ENCODE measurements around the gene AMFR.

AMFR gene

DNA sequence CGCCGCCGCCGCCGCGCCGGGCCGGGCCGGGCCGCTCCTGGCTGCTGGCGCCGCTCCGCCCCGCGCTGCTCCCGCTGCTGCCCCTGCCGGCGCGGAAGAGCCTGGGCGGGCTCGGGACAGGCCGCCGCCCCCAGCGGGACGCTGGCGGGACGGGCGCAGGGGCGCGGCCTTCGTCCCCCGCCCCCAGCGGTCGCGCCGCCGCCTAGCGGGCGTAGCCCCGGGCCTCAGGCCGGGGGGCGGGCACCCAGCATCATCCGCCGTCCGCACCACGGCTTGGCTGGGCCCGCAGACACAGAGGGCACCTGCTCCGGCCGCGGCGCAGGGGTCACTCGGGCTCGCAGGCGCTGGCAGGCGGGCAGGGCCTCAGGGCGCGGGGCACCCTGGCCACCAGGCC, at the start of gene AMFR:
AMFR (minus strand) TSS at position 107 of the 394 bp plus-strand sequence. CDS start 218 bp downstream, outside the sequence.
- peak; percentile 73 for DNase-seq

- no peak for DNase-seq
Measured at GRCh38 chr16:56470666-56471065, 45.3 kb upstream of the AMFR start.

GRCh38 chr16:56470232-56470631, 44.9 kb upstream of the AMFR start:
- no peak for DNase-seq

DNA sequence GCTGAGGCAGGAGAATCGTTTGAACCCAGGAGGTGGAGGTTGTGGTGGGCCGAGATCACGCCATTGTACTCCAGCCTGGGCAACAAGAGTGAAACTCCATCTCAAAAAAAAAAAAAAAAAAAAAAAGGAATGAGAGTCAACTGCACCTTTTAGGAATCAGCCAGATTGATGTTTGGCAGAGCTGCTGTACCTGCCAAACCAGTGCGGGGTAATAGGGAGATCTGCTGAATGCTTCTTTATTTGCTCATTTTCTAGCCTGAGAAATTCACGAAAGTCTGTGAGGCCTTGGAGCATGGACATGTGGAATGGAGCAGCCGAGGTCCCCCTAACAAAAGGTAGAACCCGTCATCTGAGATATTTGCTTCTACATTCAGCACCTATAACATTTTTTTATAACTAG, 44.4 kb upstream of the AMFR start:
- DNase-seq: no peak

GRCh38 chr16:56468800-56469199, 43.5 kb upstream of the AMFR start:
- DNase-seq: no peak

DNA sequence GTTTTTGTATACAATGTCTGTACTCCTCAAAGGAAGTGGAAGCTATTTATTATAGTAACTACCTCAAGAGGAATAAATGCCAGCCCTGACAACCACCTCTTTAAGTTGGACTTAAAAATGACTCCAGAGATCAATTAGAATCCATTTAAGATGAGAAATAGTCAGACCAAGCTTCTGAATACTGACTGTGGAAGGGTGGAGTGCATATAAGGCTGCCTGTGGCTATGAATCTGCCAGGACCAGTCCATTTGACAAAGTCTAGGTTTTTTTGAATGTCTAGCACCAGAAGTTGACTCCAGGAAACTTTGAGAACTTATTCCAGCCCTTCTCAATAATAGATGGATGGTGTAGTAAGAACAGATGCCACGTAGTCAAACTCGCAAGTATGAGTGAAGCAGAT, 41.0 kb upstream of the AMFR start:
- no peak for DNase-seq

DNA sequence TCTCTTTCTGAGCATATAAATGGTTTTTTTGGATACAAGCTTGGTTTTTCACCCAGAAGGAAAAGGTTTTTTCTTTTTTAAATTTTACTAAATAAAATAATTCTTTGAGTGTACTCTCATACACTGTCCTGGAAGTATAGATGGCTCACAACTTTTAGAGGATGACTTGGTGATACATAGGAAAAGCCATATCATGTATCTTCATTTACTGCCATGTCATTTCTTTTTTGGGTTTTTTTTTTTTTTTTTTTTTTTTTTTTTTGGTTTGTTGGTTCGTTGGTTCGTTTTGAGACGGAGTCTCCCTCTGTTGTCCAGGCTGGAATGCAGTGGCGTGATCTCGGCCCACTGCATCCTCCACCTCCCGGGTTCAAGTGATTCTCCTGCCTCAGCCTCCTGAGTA, 37.8 kb upstream of the AMFR start:
- DNase-seq: no peak

DNA sequence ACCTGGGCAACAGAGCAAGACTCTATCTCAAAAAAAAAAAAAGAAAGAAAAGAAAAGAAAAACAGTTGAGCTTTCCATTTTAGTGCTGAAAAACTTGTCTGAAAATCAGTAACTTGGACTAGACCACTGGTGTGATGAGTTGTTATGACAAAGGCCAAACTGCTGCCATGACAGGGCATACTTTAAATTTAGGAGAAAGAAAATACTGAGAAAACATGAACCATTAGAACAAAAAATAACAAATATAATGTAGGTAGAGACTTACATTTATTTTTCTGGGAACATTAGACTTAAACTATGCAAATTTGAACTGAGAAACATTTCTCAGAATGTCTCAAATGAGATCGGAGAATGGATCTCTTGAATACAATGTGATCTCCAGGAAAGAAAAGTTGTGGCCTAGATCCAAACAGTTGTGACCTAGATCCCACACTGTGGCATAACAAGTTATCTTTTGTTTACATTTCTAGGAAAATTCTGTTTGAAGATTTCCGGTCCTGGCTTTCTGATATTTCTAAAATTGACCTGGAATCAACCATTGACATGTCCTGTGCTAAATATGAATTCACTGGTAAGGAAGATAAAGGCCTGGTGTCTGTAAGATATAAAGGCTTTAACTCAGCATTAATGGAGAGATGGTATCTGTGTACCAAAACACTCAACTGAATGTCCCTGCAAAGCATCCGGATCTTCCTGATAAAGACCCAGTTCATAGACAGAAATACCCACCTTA, 36.9 kb upstream of the AMFR start:
- no peak for DNase-seq

DNA sequence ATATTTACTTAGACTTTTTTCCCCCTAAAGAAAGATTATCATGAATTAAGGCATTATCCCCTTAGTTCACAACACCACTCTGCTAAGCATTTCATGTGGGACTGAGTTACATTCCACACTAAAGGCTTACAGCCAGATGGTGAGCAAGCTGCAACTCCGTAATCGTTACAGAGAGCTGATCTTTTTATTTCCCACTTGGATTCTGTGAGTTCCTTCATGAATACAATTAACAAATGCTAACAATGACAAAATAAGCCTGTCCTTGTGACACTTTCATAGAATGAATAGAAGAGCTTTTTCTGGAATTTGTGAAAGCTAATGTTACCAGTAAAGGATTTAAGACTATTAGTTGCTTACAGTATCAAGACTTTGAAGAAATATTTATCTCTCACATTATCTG, 34.8 kb upstream of the AMFR start:
- DNase-seq: no peak

GRCh38 chr16:56457927-56458470, 32.7 kb upstream of the AMFR start:
- DNase-seq: no peak

DNA sequence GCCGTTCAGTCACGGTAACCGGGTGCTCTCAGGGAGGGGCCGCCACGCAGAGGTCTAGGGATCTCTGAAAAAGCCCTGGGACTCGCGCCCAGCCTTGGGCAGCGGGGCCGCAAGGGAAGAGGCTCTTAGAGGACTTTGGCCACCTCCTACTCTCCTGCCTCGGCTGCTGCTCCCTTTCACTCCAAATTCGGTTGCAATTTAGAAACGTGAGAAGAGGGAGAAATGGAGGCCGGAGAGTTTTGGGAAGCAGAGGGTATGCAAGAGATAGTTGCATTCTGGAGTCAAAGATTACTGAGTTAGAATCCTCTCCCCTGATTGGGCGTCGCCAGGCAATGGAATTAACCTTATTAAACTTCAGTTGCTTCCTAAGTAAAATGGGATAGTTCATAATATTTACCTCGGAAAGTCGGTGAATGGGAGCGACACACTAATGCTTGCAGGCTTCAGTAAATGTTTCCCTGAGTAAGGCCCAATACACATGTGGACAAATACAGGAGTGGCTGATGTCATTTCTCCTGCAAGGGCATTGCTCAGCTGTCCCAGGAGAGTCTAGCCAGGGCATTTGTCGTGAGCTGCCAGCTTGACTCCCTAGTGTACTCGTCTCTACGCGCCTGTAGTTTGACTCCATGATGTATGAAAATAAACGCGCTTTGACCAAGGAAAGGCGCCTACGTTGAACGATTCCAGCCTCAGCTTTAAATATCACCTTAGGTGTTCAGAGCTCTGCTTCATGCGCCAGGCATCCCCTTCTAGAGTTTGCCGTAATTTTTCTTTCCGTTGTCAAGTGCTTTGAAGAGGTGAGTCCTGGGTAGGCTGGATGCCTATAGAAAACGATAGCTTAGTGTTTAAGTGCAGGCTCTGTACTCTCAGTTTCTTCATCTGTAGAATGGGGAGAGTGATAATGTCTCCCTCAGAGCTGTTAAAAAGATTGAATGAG, 26.7 kb upstream of the AMFR start:
- peak; percentile 41 for DNase-seq

- DNase-seq: peak; percentile 100
Measured at GRCh38 chr16:56450986-56451752, 25.8 kb upstream of the AMFR start, which contains the start of the genes NUDT21 and OGFOD1. TSS of gene NUDT21 (minus strand) at chr16:56451332. CDS start at chr16:56451202, 130 bp downstream. TSS of gene OGFOD1 (plus strand) at chr16:56451554. CDS start at chr16:56451613, 59 bp downstream.

DNA sequence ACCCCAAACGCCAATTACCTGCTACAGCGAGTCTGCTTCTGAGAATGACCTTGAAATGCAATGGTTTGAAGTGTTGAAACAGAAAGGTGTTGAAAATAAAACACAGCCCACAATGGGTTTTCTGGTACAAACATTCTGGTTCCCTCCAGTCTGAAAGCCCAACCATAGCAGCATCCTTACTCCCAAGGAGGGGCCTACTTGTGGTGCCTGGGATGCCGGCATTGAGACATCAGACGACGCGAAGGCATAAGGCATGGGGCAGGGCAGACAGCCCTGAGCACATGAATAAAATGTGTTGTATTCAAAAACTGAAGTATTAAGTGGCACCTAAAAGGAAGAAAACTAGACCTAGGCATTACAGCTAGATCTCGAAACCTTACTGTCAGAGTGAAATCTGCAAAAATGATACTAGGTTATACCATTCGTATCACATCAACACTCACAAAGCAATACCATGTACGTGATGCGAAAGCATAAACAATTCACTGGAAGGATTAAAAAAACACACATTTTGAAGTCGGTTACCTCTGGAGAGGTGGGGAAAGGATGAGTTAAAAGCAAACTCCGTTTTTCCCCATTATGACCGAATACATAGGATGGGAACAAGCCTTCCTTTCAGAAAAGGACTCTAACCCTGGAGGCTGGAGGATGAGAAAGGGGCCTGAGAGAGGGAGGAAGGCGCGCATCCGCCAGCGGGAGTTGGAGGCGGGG, 25.1 kb upstream of the AMFR start:
- no peak for DNase-seq

DNA sequence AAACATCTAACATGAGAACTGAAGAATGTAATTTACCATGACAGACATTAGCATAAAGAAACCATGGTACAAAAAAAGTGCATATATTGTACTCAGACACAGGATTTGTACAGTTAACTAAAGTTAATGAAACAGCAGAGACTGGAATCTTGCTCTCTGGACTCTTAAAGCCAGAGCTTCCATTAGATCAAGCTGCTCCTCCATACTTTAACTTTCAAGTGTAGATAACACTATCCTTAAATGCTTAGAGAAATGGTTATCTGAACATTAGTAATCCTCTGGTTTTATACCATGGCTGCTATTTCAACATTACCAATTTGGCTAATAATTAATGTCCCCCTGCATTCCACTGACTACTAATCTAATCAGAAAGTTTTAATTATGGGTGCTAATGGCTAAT, 22.7 kb upstream of the AMFR start:
- no peak for DNase-seq

DNA sequence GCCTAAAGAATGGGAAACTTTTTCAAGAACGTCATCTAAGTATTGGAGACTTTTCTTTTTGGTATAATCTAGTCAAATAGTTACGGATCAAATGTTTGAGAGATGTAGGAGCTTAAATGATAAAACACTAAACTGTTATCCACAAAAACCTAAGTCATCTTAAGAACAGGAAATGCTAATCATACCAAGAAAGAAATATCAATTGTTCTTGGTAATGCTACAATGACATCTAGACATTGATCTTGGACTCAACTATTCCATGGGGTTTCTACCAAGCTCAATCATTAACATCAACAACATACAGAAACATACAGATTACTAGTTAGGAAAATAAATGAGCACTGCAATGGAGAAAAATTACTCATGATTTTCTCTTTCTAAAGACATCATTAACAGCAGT, 21.9 kb upstream of the AMFR start:
- no peak for DNase-seq

DNA sequence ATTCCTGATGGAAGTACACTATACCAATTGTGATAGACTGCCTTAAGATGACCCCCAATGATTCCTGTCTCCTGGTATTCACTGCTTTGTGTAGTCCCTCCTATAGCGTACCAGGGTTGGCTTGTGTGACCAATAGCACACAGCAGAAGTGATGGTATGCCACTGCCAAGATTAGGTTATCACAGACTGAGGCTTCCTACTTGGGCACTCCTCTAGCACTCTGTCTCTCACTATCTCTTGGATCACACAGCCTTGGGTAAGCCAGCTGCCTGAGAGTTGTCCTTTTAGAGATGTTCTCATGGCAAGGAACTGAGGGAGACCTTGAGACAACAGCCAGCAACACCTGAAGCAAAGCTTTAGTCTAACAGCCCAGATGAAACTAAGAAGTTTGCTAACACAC, 12.7 kb upstream of the AMFR start:
- no peak for DNase-seq

DNA sequence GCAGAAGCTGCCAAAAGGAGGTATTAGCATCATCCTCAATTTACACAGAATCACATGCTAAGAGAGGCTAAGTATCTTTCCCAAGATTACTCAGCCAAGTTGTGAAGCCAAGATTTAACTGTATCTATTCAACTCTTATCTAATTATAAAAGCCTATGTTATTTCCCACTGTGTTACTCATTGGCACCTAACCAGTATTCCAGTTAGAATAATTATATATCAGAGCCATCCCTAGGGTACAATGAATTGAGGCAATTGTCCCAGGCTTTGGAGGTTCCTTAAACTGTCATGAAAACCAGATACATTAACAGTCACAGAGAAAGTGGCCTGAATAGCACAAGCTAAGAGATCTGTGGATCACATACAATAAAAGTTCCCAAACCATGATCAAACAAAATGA, 10.9 kb upstream of the AMFR start:
- DNase-seq: no peak

DNA sequence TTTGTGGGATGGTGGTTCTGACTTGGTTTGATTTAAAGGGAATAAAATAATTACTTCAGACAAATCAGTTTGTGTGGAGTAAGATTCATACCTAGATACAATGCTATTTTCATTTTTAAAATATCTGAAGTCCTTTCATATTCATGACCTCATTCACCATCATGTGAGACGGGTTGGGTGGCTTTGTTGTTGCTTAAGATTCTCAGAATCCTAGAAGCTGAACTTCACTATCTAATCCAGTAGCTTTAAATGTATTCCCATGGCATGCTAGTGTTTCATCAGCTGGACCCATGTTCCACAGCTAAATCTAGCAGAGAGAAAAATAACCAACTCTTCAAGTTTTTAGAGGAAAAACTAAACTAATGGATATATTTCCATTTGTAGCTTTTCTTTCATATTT, 2.7 kb upstream of the AMFR start:
- DNase-seq: no peak

GRCh38 chr16:56426585-56426984, 1.2 kb upstream of the AMFR start:
- no peak for DNase-seq

- peak; percentile 35 for DNase-seq
Measured at GRCh38 chr16:56424791-56425438, 430 bp downstream of the AMFR start.

DNA sequence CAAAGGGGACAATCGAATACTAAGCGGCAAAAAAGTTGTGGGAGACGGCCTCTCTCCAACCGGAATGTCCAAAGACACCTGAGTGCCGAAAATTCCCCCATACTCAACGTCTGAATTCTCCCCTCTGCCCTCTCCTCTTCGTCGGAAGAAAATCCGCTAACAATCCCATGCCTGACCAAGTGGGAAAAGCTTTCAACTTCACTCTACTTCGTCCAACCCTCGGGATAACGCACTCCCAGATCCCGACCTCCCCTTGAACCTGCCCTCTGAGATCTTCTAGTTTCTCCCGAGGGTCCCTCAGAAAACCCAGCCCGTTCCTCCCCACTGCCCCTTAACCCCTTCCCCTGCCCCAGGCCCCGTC, 961 bp downstream of the AMFR start:
- peak; percentile 20 for DNase-seq
